Measurements from ENCODE around the gene EIF3B. TPM values are rescaled to one million over a fixed set of nuclear protein-coding genes. Genes with fewer than 3 reads are reported as not detected.

EIF3B gene
- total and polyA plus RNA-seq, 10 donors, result 78.1 to 150 (median 110) TPM

- Histone ChIP-seq H3K4me1 (peaks cover 4 to 46% (median 24%) of the 10 kb centered on the region in 6 donors), H3K27me3 (replicated peaks in 1 of 7) (no peaks in the 10 kb centered on the region), H3K9me3 (no peaks in the 10 kb centered on the region), H3K36me3 (no peaks in the 10 kb centered on the region), H3K4me3 (no peak overlapping the region), H3K27ac (peak overlapping the region in 5 of 8 donors; percentile 45 to 75 (median 64))
- TF ChIP-seq POLR2A (IDR thresholded peaks at IDR 0.05), result no peak
- no peak for TF ChIP-seq CTCF (IDR thresholded peaks at IDR 0.05 in 8 of 11, conservative IDR thresholded peaks at IDR 0.05 in 3 of 11)
- TF ChIP-seq POLR2AphosphoS5 (IDR thresholded peaks at IDR 0.05), result peak in 2 of 3 donors; percentile 59 to 73
- intact Hi-C loops (cut with DNase I; ENCODE audit: low total_unique reads), result no loop called here
- DNase-seq, result no peak
- 63 to 76% (median 70%) methylated on average over 12 of the region's 12 CpGs for WGBS, 5 donors
Observed at GRCh38 chr7:2317556-2318293, 36.9 kb upstream of the EIF3B start.

GRCh38 chr7:2321020-2321419 lies 33.6 kb upstream of the EIF3B start:
- DNase-seq, result no peak
- intact Hi-C loops (cut with DNase I; ENCODE audit: low total_unique reads), result no loop called here
- H3K27ac ChIP-seq, result peak overlapping the region in 1 of 8 donors; percentile 27
- H3K9me3 ChIP-seq, result no peaks in the 10 kb centered on the region
- no peaks in the 10 kb centered on the region for H3K36me3 ChIP-seq
- peaks cover 0 to 42% (median 10%) of the 10 kb centered on the region in 6 donors for H3K4me1 ChIP-seq
- no peak for TF ChIP-seq POLR2A (IDR thresholded peaks at IDR 0.05)
- TF ChIP-seq CTCF (IDR thresholded peaks at IDR 0.05 in 8 of 11, conservative IDR thresholded peaks at IDR 0.05 in 3 of 11), result peak in 2 of 11 experiments; percentile 14 to 18
- H3K4me3 ChIP-seq, result no peak overlapping the region
- WGBS, 5 donors, result 59 to 77% (median 73%) methylated on average over 11 of the region's 11 CpGs
- H3K27me3 ChIP-seq (replicated peaks in 1 of 7), result no peaks in the 10 kb centered on the region

DNA sequence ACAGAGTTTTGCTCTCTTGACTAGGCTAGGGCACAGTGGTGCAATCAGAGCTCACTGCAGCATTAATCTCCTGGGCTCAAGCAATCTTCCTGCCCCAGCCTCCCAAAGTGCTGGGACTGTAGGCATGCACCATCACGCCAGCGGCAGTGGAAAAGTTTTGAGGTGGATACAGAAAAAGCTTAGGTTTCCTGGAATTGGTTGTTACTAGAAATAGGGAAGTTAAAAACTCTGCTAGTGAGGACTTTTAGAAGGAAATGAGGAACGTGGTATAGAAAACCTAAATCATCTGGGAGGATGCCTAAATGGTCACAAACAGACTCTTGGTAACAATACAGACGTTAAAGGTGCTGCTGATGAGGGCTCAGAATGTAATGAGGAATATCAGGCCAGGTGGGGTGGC lies 29.5 kb upstream of the EIF3B start:
- Histone ChIP-seq H3K27me3 (replicated peaks in 1 of 7) (no peaks in the 10 kb centered on the region), H3K36me3 (no peaks in the 10 kb centered on the region), H3K9me3 (no peaks in the 10 kb centered on the region), H3K27ac (peak overlapping the region in 3 of 8 donors; percentile 3 to 43 (median 19)), H3K4me3 (no peak overlapping the region), H3K4me1 (peaks cover 0 to 15% (median 0%) of the 10 kb centered on the region in 6 donors)
- WGBS, 5 donors, result 15 to 40% (median 25%) methylated on average over 4 of the region's 4 CpGs
- DNase-seq, result no peak
- TF ChIP-seq POLR2A (IDR thresholded peaks at IDR 0.05) (no peak), CTCF (IDR thresholded peaks at IDR 0.05 in 8 of 11, conservative IDR thresholded peaks at IDR 0.05 in 3 of 11) (no peak), POLR2AphosphoS5 (IDR thresholded peaks at IDR 0.05) (no peak)
- intact Hi-C loops (cut with DNase I; ENCODE audit: low total_unique reads), result no loop called here

DNA sequence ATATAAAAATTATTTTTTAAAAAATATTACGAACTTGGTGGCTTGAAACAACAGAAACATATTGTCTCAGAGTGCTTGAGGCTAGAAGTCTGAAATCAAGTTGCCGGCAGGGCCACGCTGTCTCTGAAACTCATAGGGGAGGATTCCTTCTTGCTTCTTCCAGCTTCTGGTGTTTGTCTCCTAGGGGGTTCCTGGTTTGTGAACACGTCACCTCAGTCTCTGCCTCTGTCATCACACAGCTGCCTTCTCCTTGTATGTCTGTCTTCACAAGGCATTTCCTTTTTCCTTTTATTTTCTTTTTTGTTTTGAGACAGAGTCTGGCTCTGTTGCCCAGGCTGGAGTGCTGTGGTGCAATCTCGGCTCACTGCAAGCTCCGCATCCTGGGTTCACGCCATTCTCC lies 27.7 kb upstream of the EIF3B start:
- no peaks in the 10 kb centered on the region for H3K36me3 ChIP-seq
- H3K4me3 ChIP-seq, result no peak overlapping the region
- no peak for TF ChIP-seq POLR2AphosphoS5 (IDR thresholded peaks at IDR 0.05)
- no peak for TF ChIP-seq CTCF (IDR thresholded peaks at IDR 0.05 in 8 of 11, conservative IDR thresholded peaks at IDR 0.05 in 3 of 11)
- TF ChIP-seq POLR2A (IDR thresholded peaks at IDR 0.05), result no peak
- no peaks in the 10 kb centered on the region for H3K9me3 ChIP-seq
- DNase-seq, result no peak
- no peaks in the 10 kb centered on the region for H3K27me3 ChIP-seq (replicated peaks in 1 of 7)
- H3K27ac ChIP-seq, result no peak overlapping the region
- 81 to 95% (median 84%) methylated on average over 7 of the region's 7 CpGs for WGBS, 5 donors
- intact Hi-C loops (cut with DNase I; ENCODE audit: low total_unique reads), result no loop called here
- H3K4me1 ChIP-seq, result peaks cover 0 to 15% (median 0%) of the 10 kb centered on the region in 6 donors

Data from spleen (tissue), 11 donors.